Naive thymus-derived CD4-positive, alpha-beta T cell (primary cell): ENCODE results near the gene CCDC110. TPM values are rescaled to one million over a fixed set of nuclear protein-coding genes. Genes with fewer than 3 reads are reported as not detected.

ENCODE experiments used
- ATAC-seq: fragments of 150-1000 bp; cut with Tn5 transposase; 2 replicates; pipeline ENCODE4 v1.10.0; 2021; ENCODE audit warnings: mild to moderate bottlenecking, moderate library complexity
- CTCF ChIA-PET: fragments of 350-600 bp; sonication (Branson Sonifier 250); formaldehyde crosslinking; loops from one replicate; lab custom pipeline; 2021; ENCODE audit warnings: antibody characterized with exemption; lab: Charles Lee
- POLR2A ChIA-PET: fragments of 350-600 bp; sonication (Branson Sonifier 250); formaldehyde crosslinking; loops from one replicate; lab custom pipeline; 2021; ENCODE audit warnings: antibody characterized with exemption, inconsistent platforms; lab: Charles Lee
- DNase-seq, 9 donors: peaks; one replicate each; pipeline versions ENCODE4 v3.0.0 to v3.0.0-alpha.2; 2020 to 2022; ENCODE audit warnings: mixed read lengths in 1 of 9
- H3K27ac ChIP-seq: one replicate; pipeline ENCODE4 v1.7.0; 2013; ENCODE audit warnings: mild to moderate bottlenecking, low read depth, low read length, moderate library complexity
- H3K27me3 ChIP-seq, 2 donors: one replicate each; pipeline ENCODE4 v1.7.0; 2013; ENCODE audit warnings: low read length in 2 of 2, mild to moderate bottlenecking in 2 of 2, moderate library complexity in 2 of 2; ENCODE audit not compliant: control insufficient read depth in 2 of 2, insufficient read depth in 2 of 2
- H3K36me3 ChIP-seq, 3 experiments: 1 replicate in 2 of 3; 2 replicates in 1 of 3; pipeline ENCODE4 v1.7.0; 2013; ENCODE audit warnings: low read length in 3 of 3, mild to moderate bottlenecking in 3 of 3, moderate library complexity in 1 of 3; ENCODE audit not compliant: insufficient read depth in 3 of 3, control insufficient read depth in 2 of 3
- H3K4me1 ChIP-seq, 2 donors: one replicate each; pipeline ENCODE4 v1.7.0; 2013; ENCODE audit warnings: low read length in 2 of 2, mild to moderate bottlenecking in 2 of 2, moderate library complexity in 1 of 2; ENCODE audit not compliant: control insufficient read depth in 2 of 2, insufficient read depth in 2 of 2
- H3K4me3 ChIP-seq: 2 replicates; pipeline ENCODE4 v1.7.0; 2013; ENCODE audit warnings: mild to moderate bottlenecking, low read length
- H3K9me3 ChIP-seq, 3 experiments: 1 replicate in 2 of 3; 2 replicates in 1 of 3; pipeline ENCODE4 v1.7.0; 2013; ENCODE audit warnings: low read length in 3 of 3; ENCODE audit not compliant: control insufficient read depth in 2 of 3
- H3K27ac Mint-ChIP-seq, 9 donors: one replicate each; pipeline ENCODE4 v1.8.0; 2020 to 2022; ENCODE audit warnings: mixed read lengths in 9 of 9, mild to moderate bottlenecking in 8 of 9, moderate library complexity in 5 of 9, inconsistent platforms in 2 of 9
- H3K27me3 Mint-ChIP-seq, 5 donors: one replicate each; pipeline ENCODE4 v1.8.0; 2021 to 2022; ENCODE audit warnings: mixed read lengths in 5 of 5, mild to moderate bottlenecking in 1 of 5
- H3K36me3 Mint-ChIP-seq, 5 donors: one replicate each; pipeline ENCODE4 v1.8.0; 2020 to 2022; ENCODE audit warnings: mixed read lengths in 5 of 5, mild to moderate bottlenecking in 3 of 5, inconsistent platforms in 1 of 5
- H3K4me1 Mint-ChIP-seq, 7 donors: one replicate each; pipeline ENCODE4 v1.8.0; 2020 to 2022; ENCODE audit warnings: mixed read lengths in 7 of 7, mild to moderate bottlenecking in 3 of 7, inconsistent platforms in 1 of 7
- H3K4me3 Mint-ChIP-seq, 10 donors: one replicate each; pipeline ENCODE4 v1.8.0; 2020 to 2022; ENCODE audit warnings: mild to moderate bottlenecking in 10 of 10, mixed read lengths in 10 of 10, moderate library complexity in 6 of 10, inconsistent platforms in 2 of 10
- H3K9me3 Mint-ChIP-seq, 11 donors: one replicate each; pipeline ENCODE4 v1.8.0; 2020 to 2022; ENCODE audit warnings: mixed read lengths in 11 of 11, mild to moderate bottlenecking in 4 of 11, inconsistent platforms in 1 of 11, moderate library complexity in 1 of 11
- intact Hi-C, 2 donors: fragments of 100-400 bp; cut with micrococcal nuclease; formaldehyde crosslinking; loops; one replicate each; pipeline ENCODE4 v1.15.1; 2023
- polyA plus RNA-seq, 2 donors: library from polyadenylated mRNA; unstranded; fragments of 300-500 nt; fragmentation: Illumina TruSeq; gene quantifications; one replicate each; pipeline ENCODE4 v1.2.3, GENCODE V29; 2021
- total RNA-seq, 6 experiments: library from RNA in 5 of 6; stranded (reverse) in 5 of 6; gene quantifications; 1 replicate in 5 of 6; 2 replicates in 1 of 6; pipeline ENCODE4 v1.2.3 and lab custom pipeline; 2021 to 2026

Gene CCDC110
- 1 to 10 TPM in 2 of 5 experiments, under 1 TPM in 2, not detected in 1; 0.42 to 1.8 (median 0.76) TPM for total RNA-seq
- under 1 TPM; 0.61 to 0.86 TPM for polyA plus RNA-seq
- total RNA-seq (lab: John Stamatoyannopoulos, UW): 0.81 reads per million

DNA sequence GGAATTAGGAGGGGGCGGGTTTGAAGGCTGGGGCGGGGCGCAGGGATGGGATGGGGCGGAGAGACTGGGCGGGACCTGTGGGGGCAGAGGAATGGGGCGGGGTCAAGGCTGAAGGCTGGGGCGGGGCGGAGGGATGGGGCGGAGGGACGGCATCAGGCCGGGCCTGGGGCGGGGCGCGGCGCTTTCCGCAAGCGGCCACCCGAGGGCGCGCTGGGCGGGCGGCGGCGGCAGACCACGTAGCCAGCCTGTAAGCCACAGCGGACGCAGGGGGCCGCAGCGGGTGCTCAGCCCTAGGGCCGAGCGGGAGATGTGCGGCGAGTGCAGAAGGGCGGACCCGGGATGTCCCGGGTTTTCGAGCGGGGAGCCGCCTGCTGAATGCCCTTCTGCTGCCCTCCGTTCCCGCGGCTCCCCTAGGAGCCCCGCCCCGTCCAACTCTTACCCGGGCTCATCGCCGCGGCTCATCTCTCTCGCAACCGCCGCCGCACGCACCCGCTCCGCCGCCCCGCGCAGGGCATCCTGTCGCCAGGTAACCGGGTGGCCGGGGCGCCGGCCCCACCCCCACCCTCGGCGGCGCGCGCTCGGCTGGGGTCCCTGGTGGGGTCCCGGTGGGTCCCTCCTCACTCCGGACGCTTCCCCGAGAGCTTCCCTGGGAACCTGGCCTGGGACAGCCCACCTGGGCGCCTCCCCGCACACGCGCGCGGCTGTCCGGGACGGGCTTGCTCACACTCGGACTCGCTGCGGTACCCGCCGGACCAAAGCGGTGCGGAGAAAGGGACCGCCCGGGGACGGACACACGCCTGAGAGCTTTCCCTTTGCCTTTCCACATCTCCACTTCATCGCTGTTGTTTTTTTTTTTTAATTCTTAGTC, at the start of gene CCDC110:
Gene CCDC110, minus strand, starts transcription at position 499 of the 868 bp plus-strand sequence. Its CDS starts 50 bp downstream, at position 449.
- intact Hi-C loops: loop anchor here (1.0 to 5.0 kb wide), 17 partner anchors 46 to 1967 kb away; partner anchors contain the start of genes ANKRD37 (in 2 of the 2), CYP4V2 (in 2 of the 2), UFSP2 (in 2 of the 2) and ACSL1 (in 1 of the 2)
- H3K4me3 ChIP-seq: peak within 1 kb of the TSS; percentile 61
- no peaks in the 10 kb centered on the region for H3K27me3 ChIP-seq
- H3K27ac Mint-ChIP-seq: peak within 1 kb of the TSS; percentile 5 to 90 (median 86)
- H3K27me3 Mint-ChIP-seq: peaks cover 0 to 52% (median 6%) of the 10 kb centered on the region in 5 donors
- no peaks in the 10 kb centered on the region for H3K9me3 Mint-ChIP-seq
- ATAC-seq (peak; percentile 99), DNase-seq (peak; percentile 72 to 89 (median 86))
- no peaks in the 10 kb centered on the region for H3K36me3 Mint-ChIP-seq
- peaks cover 0 to 3% of the 10 kb centered on the region in 2 donors for H3K4me1 ChIP-seq
- peak within 1 kb of the TSS; percentile 87 to 98 (median 92) for H3K4me3 Mint-ChIP-seq
- H3K36me3 ChIP-seq: no peaks in the 10 kb centered on the region
- peaks cover 5 to 18% (median 9%) of the 10 kb centered on the region in 7 donors for H3K4me1 Mint-ChIP-seq
- peak within 1 kb of the TSS; percentile 65 for H3K27ac ChIP-seq
- POLR2A ChIA-PET: interaction anchor here (1.5 kb wide), 1 partner anchor 75 kb away, joined by 5 read pairs; the partner anchor contains the start of genes ANKRD37 and LRP2BP
- CTCF ChIA-PET: no interaction called here
- H3K9me3 ChIP-seq: no peaks in the 10 kb centered on the region

DNA sequence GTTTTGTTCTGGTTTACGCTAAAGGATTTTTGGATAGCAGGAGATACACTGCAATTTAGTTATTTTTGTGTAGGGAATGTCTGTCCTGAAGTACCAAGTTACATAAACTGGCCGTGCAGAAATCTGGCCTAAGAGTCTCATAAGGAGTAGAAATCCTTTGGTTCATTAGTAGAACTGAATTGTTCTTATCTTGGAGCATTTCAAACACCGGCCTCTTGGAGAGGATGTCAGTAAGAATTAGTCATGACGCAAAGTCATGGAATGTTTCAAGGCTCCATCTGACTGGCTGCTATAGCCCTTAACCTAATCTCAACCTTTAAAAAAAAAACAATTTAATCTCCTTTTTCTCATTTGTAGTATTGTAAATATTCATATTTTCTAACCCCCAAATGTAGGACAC, 48.6 kb upstream of the CCDC110 start:
- no peaks in the 10 kb centered on the region for H3K36me3 ChIP-seq
- H3K9me3 Mint-ChIP-seq: peaks cover 0 to 2% (median 0%) of the 10 kb centered on the region in 11 donors
- H3K4me1 ChIP-seq: no peaks in the 10 kb centered on the region
- intact Hi-C loops: no loop called here
- H3K27me3 ChIP-seq: no peaks in the 10 kb centered on the region
- no peaks in the 10 kb centered on the region for H3K36me3 Mint-ChIP-seq
- DNase-seq: no peak
- ChIA-PET CTCF (no interaction called here), POLR2A (no interaction called here)
- peaks cover 3 to 56% (median 33%) of the 10 kb centered on the region in 5 donors for H3K27me3 Mint-ChIP-seq
- no peaks in the 10 kb centered on the region for H3K9me3 ChIP-seq
- H3K4me1 Mint-ChIP-seq: no peaks in the 10 kb centered on the region
- no peak overlapping the region for H3K27ac ChIP-seq
- no peak overlapping the region for H3K27ac Mint-ChIP-seq
- no peak for ATAC-seq
- H3K4me3 Mint-ChIP-seq: no peak overlapping the region
- no peak overlapping the region for H3K4me3 ChIP-seq

DNA sequence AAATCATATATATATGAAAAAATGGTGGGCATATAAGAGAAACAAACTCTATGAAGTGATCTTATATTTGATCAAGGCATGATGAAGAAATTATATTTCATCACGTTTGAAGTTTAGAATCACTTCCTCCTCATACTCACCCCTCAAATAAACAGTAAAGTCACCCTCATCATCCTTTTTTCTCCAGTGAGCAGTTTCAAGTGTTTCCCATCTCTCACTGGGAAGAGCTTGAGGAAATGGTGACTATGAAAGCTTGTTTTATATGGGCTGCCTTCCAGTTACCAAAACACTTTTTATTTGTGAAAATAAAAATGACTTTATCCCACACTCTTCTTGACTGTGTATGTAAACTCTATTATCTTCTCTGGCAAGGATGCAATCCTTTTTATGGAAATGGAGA, 47.0 kb upstream of the CCDC110 start:
- H3K4me3 ChIP-seq: no peak overlapping the region
- no peaks in the 10 kb centered on the region for H3K27me3 ChIP-seq
- peaks cover 3 to 8% (median 8%) of the 10 kb centered on the region in 7 donors for H3K4me1 Mint-ChIP-seq
- no peaks in the 10 kb centered on the region for H3K36me3 Mint-ChIP-seq
- POLR2A ChIA-PET: no interaction called here
- no peaks in the 10 kb centered on the region for H3K36me3 ChIP-seq
- H3K27me3 Mint-ChIP-seq: peaks cover 19 to 64% (median 42%) of the 10 kb centered on the region in 5 donors
- no peak overlapping the region for H3K27ac ChIP-seq
- CTCF ChIA-PET: no interaction called here
- H3K27ac Mint-ChIP-seq: no peak overlapping the region
- no peaks in the 10 kb centered on the region for H3K9me3 ChIP-seq
- no peak for ATAC-seq
- DNase-seq: no peak
- H3K9me3 Mint-ChIP-seq: peaks cover 0 to 3% (median 0%) of the 10 kb centered on the region in 11 donors
- no peak overlapping the region for H3K4me3 Mint-ChIP-seq
- intact Hi-C loops: no loop called here
- H3K4me1 ChIP-seq: peaks cover 7% of the 10 kb centered on the region in 2 donors

DNA sequence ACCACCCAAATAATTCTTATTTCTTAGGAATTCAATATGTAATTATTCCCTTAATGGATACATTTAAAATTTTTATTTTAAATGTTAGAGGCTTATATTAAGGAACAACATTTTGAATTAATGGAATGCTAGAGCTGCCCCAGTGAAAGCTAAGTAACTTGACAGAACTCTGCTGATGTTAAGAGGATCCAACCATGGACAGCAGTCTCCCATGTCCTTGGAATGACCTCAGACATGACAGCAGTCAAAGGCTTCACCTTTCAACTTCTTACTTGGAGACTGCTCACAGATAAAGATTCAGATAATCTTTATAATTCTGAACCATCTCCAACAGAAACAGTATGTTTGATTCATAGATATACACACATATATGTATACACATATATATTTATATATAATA, 46.5 kb upstream of the CCDC110 start:
- no peak overlapping the region for H3K4me3 Mint-ChIP-seq
- POLR2A ChIA-PET: no interaction called here
- H3K4me3 ChIP-seq: no peak overlapping the region

DNA sequence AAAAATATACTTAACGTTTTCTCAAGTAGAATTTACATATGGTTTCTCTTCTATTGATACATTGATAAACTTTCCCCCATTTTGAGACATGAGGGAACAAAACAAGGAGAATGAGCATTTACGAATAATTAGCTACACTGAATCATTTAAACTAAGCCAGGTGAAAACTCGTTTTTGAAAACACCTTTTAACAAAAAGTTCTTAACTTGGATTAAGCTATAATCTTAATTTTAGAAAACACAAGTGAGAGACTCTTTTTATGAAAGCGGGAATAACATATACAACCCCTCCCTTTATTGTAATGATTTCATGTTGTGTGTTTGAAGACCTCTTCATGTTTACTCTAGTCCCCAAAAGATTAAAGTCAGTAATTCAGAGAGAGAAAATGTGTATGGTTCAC, 43.7 kb upstream of the CCDC110 start:
- Histone ChIP-seq H3K36me3 (no peaks in the 10 kb centered on the region), H3K9me3 (no peaks in the 10 kb centered on the region), H3K27me3 (no peaks in the 10 kb centered on the region), H3K27ac (no peak overlapping the region), H3K4me1 (peaks cover 13 to 14% of the 10 kb centered on the region in 2 donors), H3K4me3 (no peak overlapping the region)
- Mint-ChIP-seq H3K27ac (no peak overlapping the region), H3K27me3 (peaks cover 40 to 64% (median 55%) of the 10 kb centered on the region in 5 donors), H3K4me1 (peaks cover 11 to 20% (median 17%) of the 10 kb centered on the region in 7 donors), H3K9me3 (peaks cover 0 to 3% (median 0%) of the 10 kb centered on the region in 11 donors), H3K4me3 (no peak overlapping the region), H3K36me3 (no peaks in the 10 kb centered on the region)
- ChIA-PET CTCF (no interaction called here), POLR2A (no interaction called here)
- no peak for ATAC-seq
- DNase-seq: no peak
- intact Hi-C loops: no loop called here

More for the DNA sequence above, 46.5 kb upstream of the CCDC110 start:
- intact Hi-C loops: no loop called here
- Mint-ChIP-seq H3K4me1 (peaks cover 8 to 12% (median 12%) of the 10 kb centered on the region in 7 donors), H3K9me3 (peaks cover 0 to 3% (median 0%) of the 10 kb centered on the region in 11 donors), H3K27me3 (peaks cover 23 to 67% (median 47%) of the 10 kb centered on the region in 5 donors), H3K36me3 (no peaks in the 10 kb centered on the region), H3K27ac (no peak overlapping the region)
- ATAC-seq (no peak), DNase-seq (no peak)
- Histone ChIP-seq H3K27ac (no peak overlapping the region), H3K36me3 (no peaks in the 10 kb centered on the region), H3K4me1 (peaks cover 11 to 12% of the 10 kb centered on the region in 2 donors), H3K9me3 (no peaks in the 10 kb centered on the region), H3K27me3 (no peaks in the 10 kb centered on the region)
- CTCF ChIA-PET: no interaction called here

DNA sequence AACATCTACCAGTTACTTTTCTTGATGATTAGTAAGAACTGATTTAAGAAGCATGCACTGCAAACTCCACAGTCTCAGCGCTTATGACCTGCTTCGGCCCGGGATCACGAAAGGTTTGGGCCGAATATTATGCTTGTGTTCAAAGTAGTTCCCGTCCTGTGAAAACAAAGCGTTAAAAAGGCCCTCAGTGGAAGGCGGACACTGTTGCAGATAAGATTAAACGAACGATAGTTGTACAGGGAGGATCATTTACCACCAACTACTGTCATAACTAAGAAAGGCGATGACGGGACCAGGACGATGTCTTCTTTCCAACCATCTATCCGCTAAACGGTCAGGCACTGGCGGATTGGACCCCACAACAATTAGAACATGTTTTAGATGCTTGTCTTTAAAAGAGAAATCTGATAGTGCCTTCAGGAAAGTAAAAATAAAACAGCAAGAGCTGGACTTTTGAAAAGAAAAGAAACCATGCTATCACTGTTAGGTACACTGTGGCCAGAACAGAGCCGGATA, 42.7 kb upstream of the CCDC110 start:
- CTCF ChIA-PET: no interaction called here
- no peak overlapping the region for H3K27ac Mint-ChIP-seq
- POLR2A ChIA-PET: no interaction called here
- H3K36me3 ChIP-seq: no peaks in the 10 kb centered on the region
- H3K27me3 Mint-ChIP-seq: peaks cover 40 to 65% (median 57%) of the 10 kb centered on the region in 5 donors
- H3K9me3 Mint-ChIP-seq: peaks cover 0 to 3% (median 0%) of the 10 kb centered on the region in 11 donors
- H3K36me3 Mint-ChIP-seq: no peaks in the 10 kb centered on the region
- H3K9me3 ChIP-seq: no peaks in the 10 kb centered on the region
- ATAC-seq (no peak), DNase-seq (no peak)
- H3K27ac ChIP-seq: no peak overlapping the region
- H3K4me1 Mint-ChIP-seq: peaks cover 11 to 20% (median 17%) of the 10 kb centered on the region in 7 donors
- H3K4me1 ChIP-seq: peaks cover 13 to 14% of the 10 kb centered on the region in 2 donors
- intact Hi-C loops: no loop called here
- H3K4me3 Mint-ChIP-seq: peak overlapping the region in 2 of 10 donors; percentile 49 to 64
- no peaks in the 10 kb centered on the region for H3K27me3 ChIP-seq
- H3K4me3 ChIP-seq: no peak overlapping the region
